Measurements from ENCODE around the gene NHERF2.
A peak's percentile ranks its signal among the peaks of the same experiment; 100 is the strongest.

NHERF2 gene

DNA sequence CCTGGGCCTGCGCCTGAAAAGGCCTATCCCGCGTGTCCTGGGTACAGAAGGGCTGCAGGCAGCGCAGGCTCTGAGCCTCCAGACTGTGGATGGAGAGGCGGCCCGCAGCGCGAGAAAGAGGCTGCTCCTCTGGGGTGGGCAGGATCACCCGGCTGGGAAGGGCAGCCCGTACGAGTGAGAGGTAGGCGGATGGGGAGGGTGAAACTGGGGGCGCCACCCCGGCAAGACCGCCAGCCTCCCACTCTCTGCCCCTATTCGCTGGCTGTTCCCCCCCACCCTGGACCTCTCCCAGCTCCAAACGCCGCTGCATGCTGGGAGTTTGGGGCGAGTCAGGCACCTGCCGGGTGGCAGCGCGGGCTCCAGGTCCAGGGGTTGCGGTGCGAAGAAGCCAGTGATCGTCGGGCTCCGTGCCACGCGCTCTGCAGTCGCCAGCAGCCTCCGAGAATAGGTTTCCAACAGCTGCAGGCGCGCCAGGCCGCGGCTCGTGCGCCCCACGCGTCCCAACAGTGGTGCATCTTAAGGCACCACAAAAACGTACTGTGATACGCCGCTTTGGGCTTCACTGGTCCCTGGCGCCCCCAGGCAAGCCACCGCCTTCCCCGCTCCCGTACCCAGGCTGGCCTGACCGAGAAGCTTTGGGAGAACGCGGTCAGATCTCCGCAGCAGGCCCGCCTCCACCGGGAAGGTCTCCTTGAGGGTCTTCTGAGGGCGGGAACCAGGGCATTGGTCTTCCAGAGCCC lies 46.5 kb upstream of the NHERF2 start:
- no peak overlapping the region for H3K4me3 ChIP-seq (ENCODE audit: low read depth, low read length)

DNA sequence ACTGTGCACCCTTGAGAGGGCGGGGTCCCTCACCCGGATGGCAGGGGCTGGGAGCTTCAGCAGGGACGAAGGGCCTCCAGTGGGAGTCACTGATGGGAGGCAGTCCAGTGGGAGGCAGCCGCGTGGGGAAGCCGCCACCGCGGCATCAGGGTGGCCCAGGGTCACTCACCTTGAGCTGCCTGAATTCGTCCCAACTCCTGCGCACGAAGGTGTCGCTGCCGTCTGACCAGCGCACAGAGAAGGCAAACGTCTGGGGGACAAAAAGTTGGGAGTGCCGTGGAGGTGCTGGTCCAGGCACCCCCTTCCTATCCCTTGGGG lies 46.0 kb upstream of the NHERF2 start:
- H3K9me3 ChIP-seq = no peaks in the 10 kb centered on the region
- DNase-seq = no peak
- peaks cover 13% of the 10 kb centered on the region; the same call in 1 of the 2 replicates for H3K27me3 ChIP-seq
- TF ChIP-seq, protein P1, sequence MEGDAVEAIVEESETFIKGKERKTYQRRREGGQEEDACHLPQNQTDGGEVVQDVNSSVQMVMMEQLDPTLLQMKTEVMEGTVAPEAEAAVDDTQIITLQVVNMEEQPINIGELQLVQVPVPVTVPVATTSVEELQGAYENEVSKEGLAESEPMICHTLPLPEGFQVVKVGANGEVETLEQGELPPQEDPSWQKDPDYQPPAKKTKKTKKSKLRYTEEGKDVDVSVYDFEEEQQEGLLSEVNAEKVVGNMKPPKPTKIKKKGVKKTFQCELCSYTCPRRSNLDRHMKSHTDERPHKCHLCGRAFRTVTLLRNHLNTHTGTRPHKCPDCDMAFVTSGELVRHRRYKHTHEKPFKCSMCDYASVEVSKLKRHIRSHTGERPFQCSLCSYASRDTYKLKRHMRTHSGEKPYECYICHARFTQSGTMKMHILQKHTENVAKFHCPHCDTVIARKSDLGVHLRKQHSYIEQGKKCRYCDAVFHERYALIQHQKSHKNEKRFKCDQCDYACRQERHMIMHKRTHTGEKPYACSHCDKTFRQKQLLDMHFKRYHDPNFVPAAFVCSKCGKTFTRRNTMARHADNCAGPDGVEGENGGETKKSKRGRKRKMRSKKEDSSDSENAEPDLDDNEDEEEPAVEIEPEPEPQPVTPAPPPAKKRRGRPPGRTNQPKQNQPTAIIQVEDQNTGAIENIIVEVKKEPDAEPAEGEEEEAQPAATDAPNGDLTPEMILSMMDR (IDR thresholded peaks at IDR 0.05; ENCODE audit: low read depth, low read length) = no peak
- H3K4me1 ChIP-seq = peaks cover 3% of the 10 kb centered on the region; the same call in 1 of the 2 replicates
- H3K4me3 ChIP-seq (ENCODE audit: low read depth, low read length) = no peak overlapping the region
- peaks cover 30% of the 10 kb centered on the region for H3K36me3 ChIP-seq

More for the DNA sequence above, 46.5 kb upstream of the NHERF2 start:
- no peak for DNase-seq
- Histone ChIP-seq H3K27me3 (peaks cover 13% of the 10 kb centered on the region; the same call in 1 of the 2 replicates), H3K36me3 (peaks cover 32% of the 10 kb centered on the region), H3K9me3 (no peaks in the 10 kb centered on the region), H3K4me1 (peaks cover 3% of the 10 kb centered on the region; the same call in 1 of the 2 replicates)
- TF ChIP-seq, protein P1 (IDR thresholded peaks at IDR 0.05; ENCODE audit: low read depth, low read length) = no peak

DNA sequence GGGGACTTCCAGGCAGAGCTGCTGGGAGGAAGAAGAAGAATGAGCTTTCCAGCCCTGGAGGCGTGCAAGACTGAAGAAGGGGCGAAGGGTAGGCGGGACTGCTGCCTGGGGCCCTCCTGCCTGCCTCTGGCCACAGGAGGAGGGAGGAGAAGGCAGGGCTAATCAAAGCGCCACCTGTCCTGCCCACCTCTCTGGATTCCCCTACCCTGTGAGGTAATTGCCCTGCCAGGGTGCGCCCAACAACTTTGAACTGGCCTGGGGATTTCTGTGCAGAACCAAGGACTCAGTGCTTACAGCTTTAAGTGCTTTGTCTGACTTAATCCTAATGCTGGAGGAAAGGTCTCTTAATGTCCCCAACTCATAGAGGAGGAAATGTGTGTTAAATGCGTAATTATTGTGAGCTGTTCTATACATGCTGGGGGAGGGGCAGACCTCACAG lies 45.3 kb upstream of the NHERF2 start, which contains the start of gene NOXO1:
Gene NOXO1 (minus strand): TSS at position 72 of the 439 bp plus-strand sequence. CDS start 290 bp downstream, outside the sequence.
- Histone ChIP-seq H3K9me3 (no peaks in the 10 kb centered on the region), H3K36me3 (peaks cover 32% of the 10 kb centered on the region), H3K4me1 (peaks cover 3% of the 10 kb centered on the region; the same call in 1 of the 2 replicates), H3K27me3 (peaks cover 13% of the 10 kb centered on the region; the same call in 1 of the 2 replicates), H3K4me3 (ENCODE audit: low read depth, low read length) (no peak within 1 kb of the TSS)
- TF ChIP-seq, protein P1 (IDR thresholded peaks at IDR 0.05; ENCODE audit: low read depth, low read length) = no peak
- no peak for DNase-seq

DNA sequence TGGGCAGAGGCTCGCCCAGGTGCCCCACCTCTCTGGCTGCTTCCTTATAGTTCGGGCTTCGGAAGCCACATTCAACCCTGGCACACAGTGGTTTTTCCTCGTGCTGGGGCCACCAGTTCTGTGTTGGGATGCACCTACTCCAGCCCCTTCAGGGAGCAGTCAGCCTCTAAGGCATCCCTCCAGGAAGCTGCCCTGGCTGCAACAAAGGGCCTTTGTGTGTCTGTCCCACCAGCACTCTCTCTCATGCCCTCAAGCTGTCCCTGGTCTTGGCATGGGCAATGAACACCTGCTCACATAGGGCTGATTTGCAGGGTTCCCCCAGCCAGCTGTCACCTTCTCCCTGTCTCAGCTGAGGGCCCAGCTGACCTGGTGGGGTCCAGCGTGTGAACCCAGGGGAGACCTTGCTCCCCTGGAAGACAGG lies 44.7 kb upstream of the NHERF2 start:
- Histone ChIP-seq H3K9me3 (no peaks in the 10 kb centered on the region), H3K36me3 (peaks cover 33% of the 10 kb centered on the region), H3K27me3 (peaks cover 13% of the 10 kb centered on the region; the same call in 1 of the 2 replicates), H3K4me3 (ENCODE audit: low read depth, low read length) (no peak overlapping the region), H3K4me1 (peaks cover 3% of the 10 kb centered on the region; the same call in 1 of the 2 replicates)
- no peak for DNase-seq
- TF ChIP-seq, protein P1 (IDR thresholded peaks at IDR 0.05; ENCODE audit: low read depth, low read length) = no peak

DNA sequence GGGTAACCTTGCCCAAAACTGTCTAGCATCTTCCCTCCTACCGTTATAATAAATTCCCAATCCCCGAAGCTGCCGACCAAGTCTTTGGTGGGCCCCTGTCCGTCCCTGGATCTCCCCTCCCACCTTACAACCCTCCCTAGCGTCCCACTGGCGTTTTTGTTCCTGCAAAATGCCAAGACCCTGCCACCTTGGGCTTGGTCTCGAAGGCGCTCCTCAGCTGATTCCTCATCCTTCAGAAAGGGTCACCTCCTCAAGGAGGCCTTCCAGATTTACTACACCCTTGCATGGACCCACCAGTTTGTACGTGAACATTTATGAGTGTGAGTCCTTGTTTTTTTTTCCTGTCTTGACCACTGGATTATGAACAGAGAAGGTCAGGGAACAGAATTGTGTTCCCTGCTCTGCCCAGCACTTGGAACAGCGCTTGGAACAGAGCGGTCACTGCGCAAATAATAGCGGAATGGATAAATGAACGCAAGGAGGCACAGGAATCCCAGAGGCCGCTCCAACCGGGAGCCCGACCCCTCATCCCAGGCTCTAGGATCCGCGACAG lies 43.6 kb upstream of the NHERF2 start:
- TF ChIP-seq, protein P1 (IDR thresholded peaks at IDR 0.05; ENCODE audit: low read depth, low read length) = no peak; the same call in 1 of the 2 replicates
- Histone ChIP-seq H3K36me3 (peaks cover 26% of the 10 kb centered on the region), H3K4me3 (ENCODE audit: low read depth, low read length) (peak overlapping the region; percentile 66), H3K4me1 (peaks cover 3% of the 10 kb centered on the region; the same call in 1 of the 2 replicates), H3K27me3 (peaks cover 13% of the 10 kb centered on the region; the same call in 1 of the 2 replicates), H3K9me3 (no peaks in the 10 kb centered on the region)
- DNase-seq = no peak
